Ramos (cell line): ENCODE results near the gene SFMBT2.

Experiments
- in situ Hi-C: fragments of 300-500 bp; cut with MboI; formaldehyde crosslinking; loops from one replicate; pipeline ENCODE4 v1.14.3; 2022; ENCODE audit warnings: low sequenced_read_pairs; ENCODE audit not compliant: unreplicated experiment

SFMBT2 gene

DNA sequence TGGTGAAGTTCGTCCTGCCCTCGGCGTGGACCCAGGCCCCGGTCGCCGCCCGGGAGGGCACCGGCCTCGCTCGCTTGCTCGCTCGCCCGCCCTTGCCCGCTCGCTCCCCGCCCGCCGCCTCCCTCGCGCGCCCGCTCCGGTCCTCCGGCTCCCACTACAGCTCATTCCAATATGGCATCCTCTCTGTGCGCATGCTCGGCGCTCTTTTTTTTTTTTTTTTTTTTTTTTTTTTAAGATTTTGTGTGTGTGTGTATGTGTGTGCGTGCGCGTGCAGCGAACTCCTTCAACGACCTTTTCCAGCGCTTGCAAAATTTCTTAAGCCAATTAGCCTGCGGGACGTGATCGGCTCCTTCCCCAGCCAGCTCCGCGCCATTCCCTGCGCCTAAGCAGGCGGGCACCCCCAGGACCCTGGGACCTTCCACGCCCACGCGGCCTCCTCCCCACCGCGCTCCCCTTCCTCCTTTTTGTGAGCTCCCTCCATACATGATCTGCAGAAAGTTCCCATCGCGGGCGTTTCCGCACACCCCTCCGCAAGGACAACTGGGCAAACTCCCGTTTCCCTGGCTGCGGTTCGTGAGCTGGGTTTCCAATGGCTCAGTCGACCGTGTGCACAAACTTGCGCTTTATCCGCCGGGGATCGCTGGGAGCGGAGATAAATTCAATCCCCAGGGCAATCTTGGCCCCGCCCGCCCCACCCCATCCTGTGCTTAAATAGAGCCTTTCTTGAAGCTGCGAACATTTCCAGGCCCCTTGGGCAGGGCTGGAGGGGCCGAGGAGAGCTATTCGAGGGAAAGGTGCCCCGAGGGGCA, at the start of gene SFMBT2:
Gene SFMBT2 (minus strand): TSS at position 173 of the 809 bp plus-strand sequence. CDS start 29,136 bp downstream, outside the sequence.
- in situ Hi-C loops = loop anchor here (25.0 kb wide), 1 partner anchor 499 kb away; no protein-coding TSS in a partner anchor

DNA sequence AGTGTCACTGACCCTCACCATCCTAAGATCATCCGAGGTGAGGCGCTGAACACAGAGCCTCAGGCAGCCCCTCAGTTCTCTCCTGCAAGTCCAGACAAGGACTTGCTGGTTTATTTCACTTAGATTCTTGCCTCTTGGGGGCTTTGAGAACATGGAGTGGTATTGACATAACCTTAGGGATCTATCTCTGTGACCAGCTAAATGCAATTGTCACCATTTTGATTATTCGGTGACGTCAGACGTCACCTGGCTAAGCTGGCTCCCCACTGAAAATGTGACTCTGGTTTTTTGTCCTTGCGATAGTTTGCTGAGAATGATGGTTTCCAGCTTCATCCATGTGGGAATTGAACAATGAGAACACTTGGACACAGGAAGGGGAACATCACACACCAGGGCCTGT, 49.2 kb upstream of the SFMBT2 start:
- in situ Hi-C loops = no loop called here

DNA sequence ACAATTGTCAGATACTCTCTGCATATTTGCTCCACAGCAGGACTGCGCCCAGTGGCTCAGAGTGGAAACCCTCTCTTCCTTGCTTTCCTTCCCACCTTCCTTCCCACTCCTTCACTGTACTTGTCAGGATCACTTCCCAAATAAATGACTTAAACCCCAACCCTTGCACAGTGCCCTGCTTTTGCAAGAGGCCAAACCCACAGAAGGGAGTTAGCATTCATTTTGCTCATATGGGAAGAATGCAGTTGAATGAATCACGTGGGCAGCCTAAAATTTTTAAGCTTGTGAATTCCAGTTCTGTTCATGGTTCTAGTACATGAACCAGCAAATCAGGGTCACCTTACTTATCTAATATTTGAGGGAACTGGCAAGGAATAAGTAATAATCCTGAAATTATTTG, 47.7 kb upstream of the SFMBT2 start:
- in situ Hi-C loops = no loop called here

DNA sequence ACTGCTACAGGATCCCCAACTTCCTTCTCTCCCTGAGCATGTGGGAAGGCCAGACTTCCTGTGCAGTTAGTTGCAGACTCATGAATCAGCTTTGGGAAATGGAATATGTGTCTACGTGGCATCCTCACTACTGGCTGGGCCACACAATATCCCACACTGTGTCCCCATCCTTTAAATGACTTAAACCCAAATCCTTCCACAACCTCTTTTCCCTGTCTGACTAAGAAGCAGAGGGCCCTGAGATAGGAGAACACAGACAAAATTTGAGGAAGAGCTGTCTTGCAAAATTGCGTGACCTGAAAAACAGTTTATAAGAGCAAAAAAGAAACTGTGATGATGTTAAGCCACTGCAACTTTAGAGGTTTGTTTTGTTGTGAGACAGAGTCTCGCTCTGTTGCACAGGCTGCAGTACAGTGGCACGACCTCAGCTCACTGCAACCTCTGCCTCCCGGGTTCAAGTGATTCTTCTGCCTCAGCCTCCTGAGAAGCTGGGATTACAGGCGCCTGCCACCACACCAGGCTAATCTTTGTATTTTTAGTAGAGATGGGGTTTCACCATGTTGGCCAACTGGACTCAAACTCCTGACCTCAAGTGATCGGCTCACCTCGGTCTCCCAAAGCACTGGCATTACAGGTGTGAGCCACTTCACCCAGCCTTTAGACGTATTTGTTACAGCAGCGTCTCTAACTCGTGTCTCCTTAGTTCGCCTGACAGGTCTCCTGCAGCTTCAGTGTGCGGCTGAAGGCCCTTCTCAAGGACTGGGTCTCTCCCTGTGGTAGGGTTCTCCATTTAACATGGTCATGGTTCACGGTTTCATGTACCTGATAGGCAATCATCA, 46.9 kb upstream of the SFMBT2 start:
- in situ Hi-C loops = no loop called here

DNA sequence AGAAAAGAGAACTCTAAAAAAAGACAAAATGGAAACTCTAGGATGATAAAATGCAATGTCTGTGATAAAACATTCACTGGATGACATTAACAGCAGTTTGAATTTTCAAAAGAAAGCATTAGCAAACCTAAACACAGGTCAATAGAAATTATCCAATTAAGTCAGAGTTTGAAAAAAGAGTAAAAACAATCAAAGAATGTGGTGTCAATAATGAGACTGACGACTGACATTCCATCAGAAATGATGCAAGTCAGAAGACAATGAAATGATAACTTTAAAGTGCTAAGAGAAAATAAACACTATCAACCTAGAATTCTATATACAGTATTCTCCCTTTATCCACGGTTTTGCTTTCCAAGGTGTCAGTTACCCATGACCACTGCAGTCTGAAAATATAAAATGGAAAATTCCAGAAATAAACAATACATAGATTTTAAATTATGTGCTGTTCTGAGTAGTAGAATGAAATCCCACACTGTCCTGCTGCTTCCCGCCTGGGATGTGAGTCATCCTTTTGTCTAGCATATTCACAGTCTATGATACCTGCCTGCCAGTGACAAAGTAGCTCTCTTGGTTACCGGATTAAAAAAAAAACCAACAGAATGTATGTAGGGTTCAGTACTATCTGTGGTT, 38.3 kb upstream of the SFMBT2 start:
- in situ Hi-C loops = no loop called here

- in situ Hi-C loops = no loop called here
Measured at GRCh38 chr10:7445474-7446185, 34.8 kb upstream of the SFMBT2 start.

GRCh38 chr10:7444551-7445121, 33.8 kb upstream of the SFMBT2 start:
- in situ Hi-C loops = no loop called here

DNA sequence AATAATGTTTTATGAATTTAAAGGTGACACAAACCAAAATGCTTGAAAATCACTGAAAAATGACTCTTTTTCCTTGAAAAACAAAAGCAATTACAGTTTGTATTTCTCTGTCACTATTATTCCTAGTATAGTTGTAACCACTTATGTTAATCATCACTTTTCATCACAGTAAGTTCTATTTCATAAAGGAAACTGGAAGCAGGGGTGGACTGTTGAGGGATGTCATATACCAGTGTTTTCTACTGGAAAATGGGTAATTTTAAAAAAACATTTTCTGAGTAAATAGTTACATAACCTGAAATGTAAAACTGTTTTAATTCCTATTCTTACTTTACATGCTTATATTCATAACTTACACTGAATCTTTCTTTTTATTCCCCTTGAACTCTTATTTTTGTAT, 32.2 kb upstream of the SFMBT2 start:
- in situ Hi-C loops = no loop called here

- in situ Hi-C loops = no loop called here
Measured at GRCh38 chr10:7441403-7442147, 30.7 kb upstream of the SFMBT2 start.

DNA sequence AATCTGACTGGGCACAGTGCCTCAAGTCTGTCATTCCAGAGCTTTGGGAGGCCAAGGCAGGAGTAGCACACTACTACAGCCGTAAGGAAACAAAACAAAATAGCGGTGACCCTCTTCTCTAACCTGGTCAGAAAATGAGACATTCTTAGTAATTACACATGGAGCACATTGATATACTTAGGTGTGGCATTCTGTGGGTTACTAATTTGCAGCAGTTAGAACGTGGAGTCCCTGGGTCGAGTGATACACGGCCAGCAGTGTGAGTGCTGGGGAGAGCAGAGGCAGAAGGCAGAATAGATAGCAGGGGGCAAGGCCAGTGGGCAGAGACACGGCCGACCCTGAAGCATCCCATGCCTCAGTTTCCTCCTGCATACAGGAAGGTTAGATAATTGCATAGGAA, 28.9 kb upstream of the SFMBT2 start:
- in situ Hi-C loops = no loop called here

- in situ Hi-C loops = no loop called here
Measured at GRCh38 chr10:7438196-7438986, 27.6 kb upstream of the SFMBT2 start.

GRCh38 chr10:7436490-7437100, 25.8 kb upstream of the SFMBT2 start:
- in situ Hi-C loops = no loop called here

GRCh38 chr10:7435674-7436073, 24.8 kb upstream of the SFMBT2 start:
- in situ Hi-C loops = no loop called here

- in situ Hi-C loops = no loop called here
Measured at GRCh38 chr10:7434378-7434777, 23.5 kb upstream of the SFMBT2 start.

GRCh38 chr10:7433861-7434260, 23.0 kb upstream of the SFMBT2 start:
- in situ Hi-C loops = no loop called here

- in situ Hi-C loops = no loop called here
Measured at GRCh38 chr10:7432884-7433726, 22.3 kb upstream of the SFMBT2 start.

DNA sequence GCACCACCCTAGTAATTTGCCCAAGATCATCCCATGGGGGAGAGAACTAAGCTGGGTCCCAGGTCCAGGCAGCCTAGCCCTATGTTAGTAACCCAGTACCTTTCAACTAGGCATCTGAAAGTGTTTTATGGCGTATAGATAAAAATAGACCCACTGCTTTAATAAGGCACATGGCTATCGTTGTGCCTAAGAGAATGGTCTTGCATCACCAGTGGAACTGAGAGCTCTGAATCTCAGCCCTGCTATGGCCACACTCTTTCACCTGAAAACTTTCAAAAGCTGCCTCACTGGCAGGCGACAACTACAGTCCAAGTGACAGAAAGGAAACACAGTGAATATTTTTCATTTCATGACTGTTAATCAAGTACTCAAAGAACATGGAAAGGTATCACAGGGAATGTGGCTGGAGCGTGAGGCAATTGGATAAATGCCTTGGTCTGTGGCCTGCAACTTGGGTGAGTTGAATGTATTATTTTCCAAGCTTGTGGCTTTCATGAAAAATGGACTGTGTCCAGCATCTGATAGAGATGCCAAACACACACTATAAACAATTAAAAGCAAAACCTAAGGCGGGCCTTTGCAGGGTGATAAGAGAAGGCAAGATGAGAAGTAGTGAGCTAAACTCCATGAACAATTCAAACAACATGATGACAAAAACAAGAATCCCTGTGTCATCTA, 18.0 kb upstream of the SFMBT2 start:
- in situ Hi-C loops = no loop called here
